ENCODE results near the gene TMEM38A. TPM values are rescaled to one million over a fixed set of nuclear protein-coding genes. Genes with fewer than 3 reads are reported as not detected.

TMEM38A gene
- polyA plus RNA-seq, 1 donor from 2014 or later: 8.6 TPM

- Histone ChIP-seq H3K9me3 (ENCODE audit: low read length) (no peaks in the 10 kb centered on the region), H3K4me2 (ENCODE audit: low read length) (no peak overlapping the region), H3K9ac (ENCODE audit: low read length) (peak overlapping the region; percentile 82), H3K36me3 (ENCODE audit: insufficient read depth, low read length) (no peaks in the 10 kb centered on the region), H3K27ac (ENCODE audit: low read length) (no peak overlapping the region), H3K9me2 (ENCODE audit: insufficient read depth, low read length) (no peaks in the 10 kb centered on the region), H2AFZ (ENCODE audit: low read depth, low read length) (no peak overlapping the region), H3K4me3 (ENCODE audit: low read length) (peak overlapping the region; percentile 99), H3K27me3 (ENCODE audit: insufficient read depth, low read depth, low read length) (no peaks in the 10 kb centered on the region), H3F3A (ENCODE audit: insufficient read depth, low read length, poor library complexity, severe bottlenecking) (no peaks in the 10 kb centered on the region), H4K20me1 (ENCODE audit: insufficient read depth) (peaks cover 5% of the 10 kb centered on the region), H3K79me2 (replicated peaks; ENCODE audit: insufficient read depth, low read length) (peaks cover 41% of the 10 kb centered on the region)
- TF ChIP-seq MXI1 (conservative IDR thresholded peaks at IDR 0.05; ENCODE audit: poor library complexity, severe bottlenecking) (no peak), POLR2AphosphoS5 (IDR thresholded peaks at IDR 0.05) (no peak), CTCF (IDR thresholded peaks at IDR 0.05; ENCODE audit: poor library complexity, severe bottlenecking) (no peak), EP300 (conservative IDR thresholded peaks at IDR 0.05; ENCODE audit: poor library complexity, severe bottlenecking) (no peak), REST (IDR thresholded peaks at IDR 0.05; ENCODE audit: borderline replicate concordance) (no peak)
Observed at GRCh38 chr19:16627928-16628182, 33.1 kb upstream of the TMEM38A start.

GRCh38 chr19:16628183-16628983 is 32.6 kb upstream of the TMEM38A start, which contains the start of gene MED26:
Gene MED26 (minus strand): TSS chr19:16628204. CDS start chr19:16627943, 261 bp downstream.
- no peaks in the 10 kb centered on the region for H3K27me3 ChIP-seq (ENCODE audit: insufficient read depth, low read depth, low read length)
- H3K36me3 ChIP-seq (ENCODE audit: insufficient read depth, low read length): no peaks in the 10 kb centered on the region
- peak within 1 kb of the TSS; percentile 82 for H3K9ac ChIP-seq (ENCODE audit: low read length)
- peaks cover 40% of the 10 kb centered on the region for H3K79me2 ChIP-seq (replicated peaks; ENCODE audit: insufficient read depth, low read length)
- H4K20me1 ChIP-seq (ENCODE audit: insufficient read depth): peaks cover 5% of the 10 kb centered on the region
- H3K9me2 ChIP-seq (ENCODE audit: insufficient read depth, low read length): no peaks in the 10 kb centered on the region
- H3K9me3 ChIP-seq (ENCODE audit: low read length): no peaks in the 10 kb centered on the region
- TF ChIP-seq MXI1 (conservative IDR thresholded peaks at IDR 0.05; ENCODE audit: poor library complexity, severe bottlenecking) (peak; percentile 92), EP300 (conservative IDR thresholded peaks at IDR 0.05; ENCODE audit: poor library complexity, severe bottlenecking) (no peak), EZH2 (IDR thresholded peaks at IDR 0.05; ENCODE audit: borderline replicate concordance, insufficient read depth, low read length, poor library complexity, severe bottlenecking) (no peak), POLR2AphosphoS5 (IDR thresholded peaks at IDR 0.05) (peak; percentile 82), CTCF (IDR thresholded peaks at IDR 0.05; ENCODE audit: poor library complexity, severe bottlenecking) (peak; percentile 46), TAF1 (IDR thresholded peaks at IDR 0.05; ENCODE audit: low read depth) (peak; percentile 29), SMC3 (conservative IDR thresholded peaks at IDR 0.05; ENCODE audit: poor library complexity) (peak; percentile 57), RAD21 (conservative IDR thresholded peaks at IDR 0.05) (peak; percentile 52), REST (IDR thresholded peaks at IDR 0.05; ENCODE audit: borderline replicate concordance) (peak; percentile 65)
- H3F3A ChIP-seq (ENCODE audit: insufficient read depth, low read length, poor library complexity, severe bottlenecking): no peaks in the 10 kb centered on the region
- peak within 1 kb of the TSS; percentile 66 for H2AFZ ChIP-seq (ENCODE audit: low read depth, low read length)
- peak within 1 kb of the TSS; percentile 73 for H3K4me2 ChIP-seq (ENCODE audit: low read length)
- H3K4me3 ChIP-seq (ENCODE audit: low read length): peak within 1 kb of the TSS; percentile 99
- H3K27ac ChIP-seq (ENCODE audit: low read length): peak within 1 kb of the TSS; percentile 79

Data from neural cell (in vitro differentiated cells).